SU-DHL-6 (cell line): ENCODE results near the gene HLF.

Source experiments
- EZH2phosphoT487 ChIP-seq: fragments of 200-600 bp; sonication (generic), shearing (Covaris generic); conservative IDR thresholded peaks from 2 replicates; pipeline ENCODE4 v1.6.1; 2018; ENCODE audit warnings: mild to moderate bottlenecking, antibody characterized with exemption, low read length, moderate library complexity, mixed read lengths
- TF ChIP-seq, protein P1 (sequence below): fragments of 200-600 bp; sonication (generic); IDR thresholded peaks from one replicate; pipeline ENCODE4 v1.5.1; 2017; ENCODE audit warnings: antibody characterized with exemption, mild to moderate bottlenecking, low read length, moderate library complexity; ENCODE audit not compliant: insufficient read depth, poor library complexity, severe bottlenecking

DNA sequence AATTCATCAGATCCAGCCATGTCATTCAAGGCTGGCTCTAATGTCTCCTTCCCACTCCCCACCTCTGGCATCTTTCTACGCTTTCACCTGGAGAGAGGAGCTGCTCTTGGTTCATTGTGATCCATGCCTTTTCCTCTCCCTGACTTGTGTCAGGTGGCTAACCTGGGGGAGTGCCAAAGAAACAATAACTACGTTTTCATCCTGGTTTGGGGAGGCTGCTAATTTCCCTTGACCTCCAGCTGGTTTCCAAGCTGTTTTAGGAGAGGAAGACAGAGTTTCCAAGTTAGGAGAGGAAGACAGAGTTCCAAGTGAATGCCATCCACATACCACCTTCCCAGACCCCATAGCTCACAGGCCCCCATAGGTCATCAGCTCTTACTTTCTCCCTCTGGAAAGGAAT is 40.0 kb upstream of the HLF start:
- TF ChIP-seq, protein P1, sequence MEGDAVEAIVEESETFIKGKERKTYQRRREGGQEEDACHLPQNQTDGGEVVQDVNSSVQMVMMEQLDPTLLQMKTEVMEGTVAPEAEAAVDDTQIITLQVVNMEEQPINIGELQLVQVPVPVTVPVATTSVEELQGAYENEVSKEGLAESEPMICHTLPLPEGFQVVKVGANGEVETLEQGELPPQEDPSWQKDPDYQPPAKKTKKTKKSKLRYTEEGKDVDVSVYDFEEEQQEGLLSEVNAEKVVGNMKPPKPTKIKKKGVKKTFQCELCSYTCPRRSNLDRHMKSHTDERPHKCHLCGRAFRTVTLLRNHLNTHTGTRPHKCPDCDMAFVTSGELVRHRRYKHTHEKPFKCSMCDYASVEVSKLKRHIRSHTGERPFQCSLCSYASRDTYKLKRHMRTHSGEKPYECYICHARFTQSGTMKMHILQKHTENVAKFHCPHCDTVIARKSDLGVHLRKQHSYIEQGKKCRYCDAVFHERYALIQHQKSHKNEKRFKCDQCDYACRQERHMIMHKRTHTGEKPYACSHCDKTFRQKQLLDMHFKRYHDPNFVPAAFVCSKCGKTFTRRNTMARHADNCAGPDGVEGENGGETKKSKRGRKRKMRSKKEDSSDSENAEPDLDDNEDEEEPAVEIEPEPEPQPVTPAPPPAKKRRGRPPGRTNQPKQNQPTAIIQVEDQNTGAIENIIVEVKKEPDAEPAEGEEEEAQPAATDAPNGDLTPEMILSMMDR: no peak
- no peak for TF ChIP-seq EZH2phosphoT487
